DMS153 (cell line): ENCODE measurements around the gene EFCAB14.
"Not testable (repeated sequence)": the region's sequence is repeated elsewhere in the genome, so short reads cannot be mapped to it uniquely, and the experiment has no call there.

ENCODE experiments used
- DNase-seq: peaks from one replicate; lab custom pipeline; 2025; lab: John Stamatoyannopoulos, UW

The EFCAB14 gene

GRCh38 chr1:46718727-46719622 is at the start of gene EFCAB14:
TSS of gene EFCAB14 (minus strand) at chr1:46719114. CDS start at chr1:46718087, 1,027 bp downstream.
- DNase-seq = peak; percentile 97

- no peak for DNase-seq
These were observed 49.5 kb upstream of the EFCAB14 start for GRCh38 chr1:46768445-46768844.

- DNase-seq = peak; percentile 82
These were observed 48.9 kb upstream of the EFCAB14 start for GRCh38 chr1:46767649-46768282.

- no peak for DNase-seq
These were observed 45.5 kb upstream of the EFCAB14 start for GRCh38 chr1:46764402-46764801.

GRCh38 chr1:46761740-46762139 is 42.8 kb upstream of the EFCAB14 start:
- DNase-seq = no peak

GRCh38 chr1:46760558-46761166 is 41.7 kb upstream of the EFCAB14 start:
- DNase-seq = no peak

GRCh38 chr1:46757956-46758528 is 39.1 kb upstream of the EFCAB14 start:
- DNase-seq = no peak

- DNase-seq = peak; percentile 96
These were observed 38.5 kb upstream of the EFCAB14 start for GRCh38 chr1:46757247-46757955.

GRCh38 chr1:46755121-46755520 is 36.2 kb upstream of the EFCAB14 start:
- DNase-seq = no peak

- DNase-seq = peak; percentile 28
These were observed 35.8 kb upstream of the EFCAB14 start for GRCh38 chr1:46754707-46755106.

- no peak for DNase-seq
These were observed 35.1 kb upstream of the EFCAB14 start for GRCh38 chr1:46753985-46754384.

GRCh38 chr1:46749921-46750404 is 31.0 kb upstream of the EFCAB14 start:
- no peak for DNase-seq

- DNase-seq = no peak
These were observed 30.5 kb upstream of the EFCAB14 start for GRCh38 chr1:46749404-46749803.

GRCh38 chr1:46747683-46748288 is 28.9 kb upstream of the EFCAB14 start:
- DNase-seq = peak; percentile 85

GRCh38 chr1:46742069-46742468 is 23.2 kb upstream of the EFCAB14 start:
- DNase-seq = no peak

- no peak for DNase-seq
These were observed 16.9 kb upstream of the EFCAB14 start for GRCh38 chr1:46735708-46736324.

- DNase-seq = not testable (repeated sequence)
These were observed 9.5 kb upstream of the EFCAB14 start for GRCh38 chr1:46728327-46728873.

GRCh38 chr1:46725736-46726108 is 6.8 kb upstream of the EFCAB14 start:
- no peak for DNase-seq

- peak; percentile 82 for DNase-seq
These were observed 6.2 kb upstream of the EFCAB14 start for GRCh38 chr1:46724991-46725735.

- no peak for DNase-seq
These were observed 5.0 kb upstream of the EFCAB14 start for GRCh38 chr1:46723901-46724300.
